Mesenchymal stem cell (in vitro differentiated cells and primary cell): ENCODE data around the gene DNAJC24.

Experiments
- DNase-seq: peaks from one replicate; pipeline ENCODE4 v3.0.0-alpha.2; 2013
- H2AFZ ChIP-seq: one replicate; pipeline ENCODE4 v1.6.1; 2013; ENCODE audit warnings: low read depth, mild to moderate bottlenecking, control low read depth, inconsistent platforms, low read length, moderate library complexity
- H2AK5ac ChIP-seq: 2 replicates; pipeline ENCODE4 v1.6.1; 2013; ENCODE audit warnings: low read length, moderate library complexity, mild to moderate bottlenecking, inconsistent platforms; ENCODE audit not compliant: severe bottlenecking
- H2BK120ac ChIP-seq: one replicate; pipeline ENCODE4 v1.6.1; 2013; ENCODE audit warnings: low read depth, mild to moderate bottlenecking, inconsistent platforms, low read length, moderate library complexity
- H2BK12ac ChIP-seq, 2 experiments: one replicate each; pipeline ENCODE4 v1.6.1; 2013; ENCODE audit warnings: inconsistent platforms in 2 of 2, low read length in 2 of 2, mild to moderate bottlenecking in 2 of 2, moderate library complexity in 2 of 2, control low read depth in 1 of 2
- H2BK15ac ChIP-seq: one replicate; pipeline ENCODE4 v1.6.1; 2013; ENCODE audit warnings: mild to moderate bottlenecking, low read depth, inconsistent platforms; ENCODE audit not compliant: poor library complexity, severe bottlenecking
- H2BK5ac ChIP-seq: 2 replicates; pipeline ENCODE4 v1.6.1; 2013; ENCODE audit warnings: low read depth, mild to moderate bottlenecking, low read length, control low read depth, inconsistent platforms; ENCODE audit not compliant: poor library complexity, severe bottlenecking
- H3K14ac ChIP-seq, 2 experiments: one replicate each; pipeline ENCODE4 v1.6.1; 2013; ENCODE audit warnings: inconsistent platforms in 2 of 2, low read length in 2 of 2, control low read depth in 1 of 2, mild to moderate bottlenecking in 1 of 2, moderate library complexity in 1 of 2
- H3K18ac ChIP-seq, 2 experiments: one replicate each; pipeline ENCODE4 v1.6.1; 2013; ENCODE audit warnings: inconsistent platforms in 2 of 2, low read length in 2 of 2, control low read depth in 1 of 2, low read depth in 1 of 2, mild to moderate bottlenecking in 1 of 2
- H3K23ac ChIP-seq, 2 experiments: one replicate each; pipeline ENCODE4 v1.6.1; 2013; ENCODE audit warnings: inconsistent platforms in 2 of 2, low read length in 2 of 2, mild to moderate bottlenecking in 2 of 2, moderate library complexity in 2 of 2, control low read depth in 1 of 2
- H3K27ac ChIP-seq: 2 replicates; pipeline ENCODE4 v1.5.1; 2013; ENCODE audit warnings: mild to moderate bottlenecking, moderate library complexity, low read length, control low read depth, inconsistent platforms; ENCODE audit not compliant: poor library complexity, severe bottlenecking
- H3K27me3 ChIP-seq, 2 experiments: 2 replicates each; pipeline versions ENCODE4 v1.6.1 to v1.7.0; 2013; ENCODE audit warnings: low read length in 2 of 2, mild to moderate bottlenecking in 2 of 2, moderate library complexity in 2 of 2, control low read depth in 1 of 2, inconsistent platforms in 1 of 2; ENCODE audit not compliant: control insufficient read depth in 1 of 2, insufficient read depth in 1 of 2
- H3K36me3 ChIP-seq, 2 experiments: 2 replicates each; pipeline versions ENCODE4 v1.6.1 to v1.7.0; 2013; ENCODE audit warnings: low read length in 2 of 2, control low read depth in 1 of 2, inconsistent platforms in 1 of 2, low read depth in 1 of 2, mild to moderate bottlenecking in 1 of 2; ENCODE audit not compliant: insufficient read depth in 2 of 2, control insufficient read depth in 1 of 2
- H3K4ac ChIP-seq, 2 experiments: one replicate each; pipeline ENCODE4 v1.6.1; 2013; ENCODE audit warnings: inconsistent platforms in 2 of 2, low read length in 2 of 2, mild to moderate bottlenecking in 2 of 2, moderate library complexity in 2 of 2, control low read depth in 1 of 2, low read depth in 1 of 2
- H3K4me1 ChIP-seq: 2 replicates; pipeline ENCODE4 v1.6.1; 2013; ENCODE audit warnings: low read depth, low read length, control low read depth; ENCODE audit not compliant: control insufficient read depth, insufficient read depth
- H3K4me2 ChIP-seq: 2 replicates; pipeline ENCODE4 v1.6.1; 2013; ENCODE audit warnings: low read length, mild to moderate bottlenecking, inconsistent platforms; ENCODE audit not compliant: poor library complexity, severe bottlenecking
- H3K4me3 ChIP-seq, 2 experiments: 2 replicates each; pipeline versions ENCODE4 v1.5.1 to v1.7.0; 2013; ENCODE audit warnings: low read length in 2 of 2, mild to moderate bottlenecking in 2 of 2, control low read depth in 1 of 2, low read depth in 1 of 2; ENCODE audit not compliant: insufficient read depth in 1 of 2
- H3K79me1 ChIP-seq: replicated peaks from 2 replicates; pipeline ENCODE4 v1.6.1; 2013; ENCODE audit warnings: mild to moderate bottlenecking, control low read depth, low read length, inconsistent platforms; ENCODE audit not compliant: poor library complexity, severe bottlenecking
- H3K9ac ChIP-seq: 2 replicates; pipeline ENCODE4 v1.7.0; 2013; ENCODE audit warnings: mild to moderate bottlenecking, low read length, moderate library complexity
- H3K9me3 ChIP-seq: 2 replicates; pipeline ENCODE4 v1.7.0; 2013; ENCODE audit warnings: mild to moderate bottlenecking, low read length; ENCODE audit not compliant: control insufficient read depth
- H4K8ac ChIP-seq: one replicate; pipeline ENCODE4 v1.6.1; 2013; ENCODE audit warnings: inconsistent platforms, mild to moderate bottlenecking, low read length, moderate library complexity
- H4K91ac ChIP-seq: one replicate; pipeline ENCODE4 v1.6.1; 2013; ENCODE audit warnings: mild to moderate bottlenecking, low read length, inconsistent platforms
- WGBS: methylation state at CpG from one replicate; pipeline ENCODE4 v1.1.7; 2013; ENCODE audit warnings: mixed read lengths; 5-methylcytosine and 5-hydroxymethylcytosine counted together

The DNAJC24 gene

DNA sequence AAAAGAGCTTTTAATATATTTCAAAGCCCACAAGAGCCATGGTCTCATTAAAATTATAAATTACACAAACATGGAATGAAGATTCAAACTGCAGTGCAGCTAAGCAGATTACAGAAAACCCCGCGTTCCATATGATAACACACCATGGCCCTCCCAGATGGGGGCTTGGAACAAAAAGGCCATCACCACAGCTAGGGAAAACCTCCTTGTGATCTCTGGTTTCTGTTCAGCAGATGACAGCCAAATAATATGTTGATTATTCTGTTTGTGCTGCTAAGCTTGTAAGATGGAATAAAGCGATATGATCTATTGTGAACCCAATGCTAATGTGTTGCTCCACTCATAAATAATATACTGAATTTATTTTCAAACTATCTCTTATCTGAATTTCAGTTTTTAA lies 111.3 kb downstream of the DNAJC24 start:
- Histone ChIP-seq H3K4me3 (no peak overlapping the region), H3K9ac (no peak overlapping the region), H3K4ac (no peak overlapping the region), H2BK120ac (no peak overlapping the region), H3K23ac (no peak overlapping the region), H3K4me1 (no peaks in the 10 kb centered on the region), H3K18ac (no peak overlapping the region), H3K4me2 (no peak overlapping the region), H3K79me1 (peaks cover 6% of the 10 kb centered on the region), H4K91ac (no peak overlapping the region), H2BK12ac (no peak overlapping the region), H3K36me3 (no peaks in the 10 kb centered on the region), H4K8ac (no peak overlapping the region), H2AK5ac (no peak overlapping the region), H2BK15ac (no peak overlapping the region), H3K27me3 (no peaks in the 10 kb centered on the region), H3K9me3 (no peaks in the 10 kb centered on the region), H3K14ac (no peak overlapping the region), H2AFZ (no peak overlapping the region), H3K27ac (no peak overlapping the region), H2BK5ac (no peak overlapping the region)
- no peak for DNase-seq
- 100% methylated on average over 2 of the region's 3 CpGs for WGBS
